Common myeloid progenitor, CD34-positive (primary cell): ENCODE measurements around the gene MAMDC4.

ENCODE experiments used
- CTCF ChIA-PET: fragments of 350-600 bp; sonication (Branson Sonifier 250); formaldehyde crosslinking; loops from one replicate; lab custom pipeline; 2021; ENCODE audit warnings: antibody characterized with exemption; lab: Charles Lee
- POLR2A ChIA-PET: fragments of 350-600 bp; sonication (Branson Sonifier 250); formaldehyde crosslinking; loops from one replicate; lab custom pipeline; 2021; ENCODE audit warnings: antibody characterized with exemption; lab: Charles Lee
- DNase-seq, 3 donors: peaks; one replicate each; pipeline versions ENCODE4 v3.0.0 to v3.0.0-alpha.2; 2013
- H3K27ac ChIP-seq, 2 experiments: 1 replicate in 1 of 2; 2 replicates in 1 of 2; pipeline ENCODE4 v1.7.0; 2013; ENCODE audit warnings: inconsistent platforms in 2 of 2, low read length in 2 of 2, mild to moderate bottlenecking in 2 of 2, low read depth in 1 of 2, moderate library complexity in 1 of 2; ENCODE audit not compliant: severe bottlenecking in 2 of 2, insufficient read depth in 1 of 2, poor library complexity in 1 of 2
- H3K27me3 ChIP-seq, 5 experiments: replicated peaks in 2 of 5; 1 replicate in 3 of 5; 2 replicates in 2 of 5; pipeline versions ENCODE4 v1.6.1 to v1.7.0; 2013; ENCODE audit warnings: low read length in 4 of 5, mild to moderate bottlenecking in 2 of 5, moderate library complexity in 2 of 5, inconsistent platforms in 1 of 5; ENCODE audit not compliant: insufficient read depth in 5 of 5, control insufficient read depth in 4 of 5
- H3K36me3 ChIP-seq, 4 experiments: 1 replicate in 2 of 4; 2 replicates in 2 of 4; pipeline versions ENCODE4 v1.6.1 to v1.7.0; 2013; ENCODE audit warnings: low read length in 3 of 4, control low read depth in 1 of 4, mild to moderate bottlenecking in 1 of 4; ENCODE audit not compliant: control insufficient read depth in 4 of 4, insufficient read depth in 4 of 4
- H3K4me1 ChIP-seq, 4 experiments: 1 replicate in 3 of 4; 2 replicates in 1 of 4; pipeline versions ENCODE4 v1.6.1 to v1.7.1; 2013; ENCODE audit warnings: low read length in 3 of 4, mild to moderate bottlenecking in 3 of 4, control low read depth in 1 of 4, inconsistent platforms in 1 of 4, moderate library complexity in 1 of 4; ENCODE audit not compliant: control insufficient read depth in 4 of 4, insufficient read depth in 4 of 4; ENCODE audit errors: control extremely low read depth in 1 of 4
- H3K4me3 ChIP-seq, 7 experiments: 1 replicate in 4 of 7; 2 replicates in 3 of 7; pipeline versions ENCODE4 v1.5.1 to v1.7.0; 2013; ENCODE audit warnings: mild to moderate bottlenecking in 7 of 7, low read length in 6 of 7, moderate library complexity in 6 of 7, inconsistent platforms in 2 of 7, low read depth in 2 of 7, control low read depth in 1 of 7; ENCODE audit not compliant: insufficient read depth in 4 of 7, control insufficient read depth in 1 of 7; ENCODE audit errors: extremely low read depth in 1 of 7
- H3K9me3 ChIP-seq, 5 experiments: 1 replicate in 4 of 5; 2 replicates in 1 of 5; pipeline versions ENCODE4 v1.6.1 to v1.7.1; 2013; ENCODE audit warnings: low read length in 4 of 5, mild to moderate bottlenecking in 2 of 5, inconsistent platforms in 1 of 5, low read depth in 1 of 5, moderate library complexity in 1 of 5; ENCODE audit not compliant: control insufficient read depth in 4 of 5, insufficient read depth in 2 of 5; ENCODE audit errors: control extremely low read depth in 1 of 5
- WGBS: methylation state at CpG from one replicate; pipeline ENCODE4 v1.1.5; 2013; ENCODE audit not compliant: insufficient coverage; 5-methylcytosine and 5-hydroxymethylcytosine counted together

The MAMDC4 gene

GRCh38 chr9:136888454-136888853 is 36.3 kb downstream of the MAMDC4 start:
- WGBS = 100% methylated on average over 7 of the region's 8 CpGs
- Histone ChIP-seq H3K27ac (no peak overlapping the region), H3K36me3 (peaks cover 0 to 32% (median 19%) of the 10 kb centered on the region in 4 experiments), H3K4me3 (no peak overlapping the region), H3K27me3 (no peaks in the 10 kb centered on the region), H3K4me1 (peaks cover 0 to 20% (median 17%) of the 10 kb centered on the region in 4 experiments), H3K9me3 (no peaks in the 10 kb centered on the region)
- DNase-seq = no peak
- ChIA-PET POLR2A (no interaction called here), CTCF (interaction anchor here (0.7 to 2.1 kb wide), 6 partner anchors 8 to 59 kb away, joined by 3 to 9 read pairs (median 4); partner anchors contain the start of gene AJM1)

- H3K4me3 ChIP-seq = no peak overlapping the region
- WGBS = 93% methylated on average over 29 of the region's 42 CpGs
- ChIA-PET POLR2A (no interaction called here), CTCF (interaction anchor here (0.7 kb wide), 1 partner anchor 101 kb away, joined by 3 read pairs; no protein-coding TSS in a partner anchor)
- no peak for DNase-seq
- H3K27me3 ChIP-seq = no peaks in the 10 kb centered on the region
- H3K9me3 ChIP-seq = no peaks in the 10 kb centered on the region
- H3K4me1 ChIP-seq = peaks cover 0 to 20% (median 17%) of the 10 kb centered on the region in 4 experiments
- no peak overlapping the region for H3K27ac ChIP-seq
- peaks cover 0 to 41% (median 24%) of the 10 kb centered on the region in 4 experiments for H3K36me3 ChIP-seq
Observed at GRCh38 chr9:136889858-136890257, 37.7 kb downstream of the MAMDC4 start.

DNA sequence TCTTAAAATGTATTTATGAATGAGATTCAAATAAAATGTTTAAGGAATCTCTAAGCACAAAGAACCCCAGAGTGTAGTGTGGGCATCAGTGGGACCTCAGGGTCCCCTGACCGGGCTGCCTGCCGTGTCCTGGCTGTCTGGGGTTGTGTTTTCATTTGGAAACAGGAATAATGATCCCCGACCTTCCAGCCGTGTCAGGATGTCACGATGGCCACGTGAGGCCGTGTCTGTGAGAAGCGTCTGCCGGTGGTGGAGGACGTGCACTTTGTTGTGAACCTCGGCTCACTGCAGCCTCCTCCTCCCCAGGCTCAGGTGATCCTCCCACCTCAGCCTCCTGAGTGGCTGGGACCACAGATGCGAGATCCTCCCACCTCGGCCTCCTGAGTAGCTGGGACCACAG is 38.5 kb downstream of the MAMDC4 start:
- Histone ChIP-seq H3K4me1 (peaks cover 0 to 12% (median 12%) of the 10 kb centered on the region in 4 experiments), H3K27ac (no peak overlapping the region), H3K4me3 (no peak overlapping the region), H3K36me3 (peaks cover 0 to 47% (median 29%) of the 10 kb centered on the region in 4 experiments), H3K27me3 (no peaks in the 10 kb centered on the region), H3K9me3 (no peaks in the 10 kb centered on the region)
- ChIA-PET CTCF (interaction anchor here (1.0 to 1.2 kb wide), 2 partner anchors 54 to 139 kb away, joined by 3 read pairs; partner anchors contain the start of gene FBXW5), POLR2A (no interaction called here)
- no peak for DNase-seq
- WGBS = 100% methylated on average over 10 of the region's 13 CpGs

DNA sequence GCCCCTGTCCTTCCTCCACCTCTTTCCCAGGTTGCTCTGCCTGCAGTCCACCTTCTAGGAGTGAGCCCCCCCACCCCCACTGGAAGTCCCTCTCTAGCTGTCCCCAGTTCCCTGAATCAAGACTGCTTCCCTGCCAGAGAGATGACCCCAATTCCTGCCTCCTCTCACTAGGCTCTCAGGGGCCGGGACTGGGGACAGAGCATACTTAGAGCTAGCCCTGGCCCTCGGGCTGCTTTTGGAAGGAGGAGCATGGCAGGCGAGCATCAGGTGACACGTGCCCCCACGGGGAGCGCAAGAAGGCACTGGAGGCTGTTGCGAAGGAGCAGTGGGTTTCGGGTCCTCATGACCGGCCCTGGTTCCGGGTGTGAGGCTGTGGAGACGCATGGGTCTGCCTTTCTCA is 43.9 kb downstream of the MAMDC4 start:
- H3K27me3 ChIP-seq = no peaks in the 10 kb centered on the region
- H3K9me3 ChIP-seq = no peaks in the 10 kb centered on the region
- no peak overlapping the region for H3K27ac ChIP-seq
- no peaks in the 10 kb centered on the region for H3K4me1 ChIP-seq
- peaks cover 2 to 61% (median 41%) of the 10 kb centered on the region in 4 experiments for H3K36me3 ChIP-seq
- H3K4me3 ChIP-seq = no peak overlapping the region
- CTCF ChIA-PET = interaction anchor here (0.6 to 1.2 kb wide), 3 partner anchors 8 to 167 kb away, joined by 3 to 6 read pairs (median 3); no protein-coding TSS in a partner anchor
- no peak for DNase-seq
- POLR2A ChIA-PET = no interaction called here
- WGBS = 88% methylated on average over 9 of the region's 11 CpGs

DNA sequence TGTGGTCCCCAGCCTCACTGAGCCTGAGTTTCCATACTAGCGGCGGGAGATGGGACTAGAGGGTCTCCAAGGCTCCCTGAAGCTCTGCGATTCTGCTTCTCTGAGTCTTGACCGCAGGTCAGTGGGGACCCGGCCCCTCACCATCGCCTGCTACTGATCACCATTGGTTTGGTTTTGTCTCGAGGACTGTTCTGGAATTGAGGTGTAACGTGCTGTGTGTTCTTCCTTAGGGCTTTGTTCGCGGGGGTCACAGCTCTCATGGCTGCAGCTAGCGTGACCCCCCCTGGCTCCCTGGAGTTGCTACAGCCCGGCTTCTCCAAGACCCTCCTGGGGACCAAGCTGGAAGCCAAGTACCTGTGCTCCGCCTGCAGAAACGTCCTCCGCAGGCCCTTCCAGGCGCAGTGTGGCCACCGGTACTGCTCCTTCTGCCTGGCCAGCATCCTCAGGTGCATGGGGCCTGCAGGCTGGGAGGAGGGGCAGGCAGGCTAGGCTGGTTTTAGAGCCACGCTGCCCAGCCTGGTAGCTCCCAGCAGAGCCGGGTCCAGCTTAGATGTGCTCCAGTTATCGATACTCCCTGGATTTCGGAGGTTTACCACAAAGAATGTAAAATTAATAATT is 46.4 kb downstream of the MAMDC4 start:
- Histone ChIP-seq H3K27me3 (no peaks in the 10 kb centered on the region), H3K9me3 (no peaks in the 10 kb centered on the region), H3K4me3 (no peak overlapping the region), H3K36me3 (peaks cover 2 to 65% (median 46%) of the 10 kb centered on the region in 4 experiments), H3K27ac (no peak overlapping the region), H3K4me1 (peaks cover 0 to 19% (median 8%) of the 10 kb centered on the region in 4 experiments)
- ChIA-PET POLR2A (no interaction called here), CTCF (interaction anchor here (1.2 kb wide), 1 partner anchor 28 kb away, joined by 3 read pairs; no protein-coding TSS in a partner anchor)
- over 99% methylated on average over 18 of the region's 21 CpGs for WGBS
- DNase-seq = no peak

DNA sequence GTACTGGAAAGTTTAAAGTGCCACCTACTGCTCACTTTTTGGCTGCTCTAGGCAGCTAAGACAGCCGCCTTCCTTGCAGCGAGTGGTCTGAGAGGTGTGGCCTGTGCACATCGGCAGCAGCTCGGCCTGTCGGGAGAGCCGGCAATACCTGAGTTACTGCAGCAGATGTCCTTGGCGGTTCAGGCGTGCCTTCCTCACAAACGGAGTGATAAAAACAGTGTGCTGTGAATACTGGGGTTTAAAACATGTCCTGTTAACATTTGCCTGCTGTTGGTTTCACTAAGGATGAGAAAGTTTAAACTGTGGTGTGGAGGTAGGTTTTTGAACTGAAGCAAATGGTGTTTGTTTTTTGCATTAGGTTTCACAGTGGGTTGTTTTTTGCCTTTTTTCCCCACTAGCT is 47.0 kb downstream of the MAMDC4 start:
- no peak overlapping the region for H3K27ac ChIP-seq
- ChIA-PET CTCF (interaction anchor here (1.2 kb wide), 1 partner anchor 27 kb away, joined by 3 read pairs; no protein-coding TSS in a partner anchor), POLR2A (no interaction called here)
- H3K27me3 ChIP-seq = no peaks in the 10 kb centered on the region
- no peak overlapping the region for H3K4me3 ChIP-seq
- WGBS = 93% methylated on average over 9 of the region's 9 CpGs
- no peaks in the 10 kb centered on the region for H3K9me3 ChIP-seq
- peaks cover 2 to 67% (median 46%) of the 10 kb centered on the region in 4 experiments for H3K36me3 ChIP-seq
- peaks cover 0 to 19% (median 8%) of the 10 kb centered on the region in 4 experiments for H3K4me1 ChIP-seq
- DNase-seq = no peak

GRCh38 chr9:136900556-136900955 is 48.4 kb downstream of the MAMDC4 start:
- no peaks in the 10 kb centered on the region for H3K9me3 ChIP-seq
- no peaks in the 10 kb centered on the region for H3K27me3 ChIP-seq
- ChIA-PET CTCF (interaction anchor here (1.2 kb wide), 1 partner anchor 16 kb away, joined by 4 read pairs; no protein-coding TSS in a partner anchor), POLR2A (no interaction called here)
- H3K4me1 ChIP-seq = peaks cover 0 to 19% (median 8%) of the 10 kb centered on the region in 4 experiments
- no peak overlapping the region for H3K4me3 ChIP-seq
- H3K36me3 ChIP-seq = peaks cover 2 to 63% (median 44%) of the 10 kb centered on the region in 4 experiments
- H3K27ac ChIP-seq = no peak overlapping the region
- no peak for DNase-seq
- 97% methylated on average over 10 of the region's 10 CpGs for WGBS
